Retinal pigment epithelial cell (primary cell): ENCODE measurements around the gene CRYZ.
"Not testable (repeated sequence)": the region's sequence is repeated elsewhere in the genome, so short reads cannot be mapped to it uniquely, and the experiment has no call there.

Experiments used
- DNase-seq: peaks from one replicate; pipeline ENCODE4 v3.0.0-alpha.2; 2010; ENCODE audit warnings: low read depth
- H3K4me3 ChIP-seq: 2 replicates; pipeline ENCODE4 v1.5.1; 2011; ENCODE audit warnings: mild to moderate bottlenecking, low read length, control low read depth, moderate library complexity
- CTCF ChIP-seq: conservative IDR thresholded peaks from 2 replicates; pipeline ENCODE4 v1.5.1; 2011; ENCODE audit warnings: low read depth, low read length, control low read depth, inconsistent platforms

CRYZ gene

GRCh38 chr1:74771913-74772515 is 39.2 kb upstream of the CRYZ start:
- peak; percentile 75 for TF ChIP-seq CTCF
- no peak overlapping the region for H3K4me3 ChIP-seq
- peak; percentile 8 for DNase-seq

- no peak overlapping the region for H3K4me3 ChIP-seq
- peak; percentile 42 for TF ChIP-seq CTCF
- DNase-seq: no peak
Measured at GRCh38 chr1:74767490-74767889, 34.6 kb upstream of the CRYZ start.

GRCh38 chr1:74766579-74766978 is 33.7 kb upstream of the CRYZ start:
- TF ChIP-seq CTCF: no peak
- no peak for DNase-seq
- no peak overlapping the region for H3K4me3 ChIP-seq

- H3K4me3 ChIP-seq: no peak overlapping the region
- DNase-seq: no peak
- TF ChIP-seq CTCF: no peak
Measured at GRCh38 chr1:74763807-74764206, 31.0 kb upstream of the CRYZ start.

DNA sequence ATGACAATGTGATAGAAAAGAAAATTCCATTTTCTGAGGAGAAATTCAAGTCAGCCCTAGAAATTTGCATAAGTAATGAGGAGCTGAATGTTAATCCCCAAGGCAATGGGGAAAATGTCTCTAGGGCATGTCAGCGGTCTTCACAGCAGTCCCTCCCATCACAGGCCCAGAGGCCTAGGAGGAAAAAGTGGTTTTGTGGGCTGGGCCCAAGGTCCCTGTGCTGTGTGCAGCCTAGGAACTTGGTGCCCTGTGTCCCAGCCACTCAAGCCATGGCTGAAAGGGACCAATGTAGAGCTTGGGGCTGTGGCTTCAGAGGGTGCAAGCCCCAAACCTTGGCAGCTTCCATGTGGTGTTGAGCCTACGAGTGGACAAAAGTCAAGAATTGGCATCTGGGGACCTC is 23.8 kb upstream of the CRYZ start:
- DNase-seq, H3K4me3 ChIP-seq: not testable (repeated sequence)

GRCh38 chr1:74755475-74755874 is 22.6 kb upstream of the CRYZ start:
- no peak for TF ChIP-seq CTCF
- no peak overlapping the region for H3K4me3 ChIP-seq
- DNase-seq: no peak

GRCh38 chr1:74753104-74753503 is 20.3 kb upstream of the CRYZ start:
- no peak for DNase-seq
- no peak overlapping the region for H3K4me3 ChIP-seq
- TF ChIP-seq CTCF: no peak

- TF ChIP-seq CTCF: no peak
- DNase-seq: no peak
Measured at GRCh38 chr1:74748960-74749359, 16.1 kb upstream of the CRYZ start.

DNA sequence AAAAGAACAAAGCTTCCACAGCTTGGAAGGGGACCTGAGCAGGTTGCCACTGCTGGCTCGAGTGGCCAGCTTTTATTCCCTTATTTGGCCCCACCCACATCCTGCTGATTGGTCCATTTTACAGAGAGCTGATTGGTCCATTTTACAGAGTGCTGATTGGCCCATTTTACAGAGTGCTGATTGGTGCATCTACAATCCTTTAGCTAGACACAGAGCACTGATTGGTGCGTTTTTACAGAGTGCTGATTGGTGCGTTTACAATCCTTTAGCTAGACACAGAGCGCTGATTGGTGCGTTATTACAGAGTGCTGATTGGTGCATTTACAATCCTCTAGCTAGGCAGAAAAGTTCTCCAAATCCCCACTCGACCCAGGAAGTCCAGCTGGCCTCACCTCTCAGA is 12.4 kb upstream of the CRYZ start:
- not testable (repeated sequence) for H3K4me3 ChIP-seq, DNase-seq

More at GRCh38 chr1:74748960-74749359, 16.1 kb upstream of the CRYZ start:
- no peak overlapping the region for H3K4me3 ChIP-seq

DNA sequence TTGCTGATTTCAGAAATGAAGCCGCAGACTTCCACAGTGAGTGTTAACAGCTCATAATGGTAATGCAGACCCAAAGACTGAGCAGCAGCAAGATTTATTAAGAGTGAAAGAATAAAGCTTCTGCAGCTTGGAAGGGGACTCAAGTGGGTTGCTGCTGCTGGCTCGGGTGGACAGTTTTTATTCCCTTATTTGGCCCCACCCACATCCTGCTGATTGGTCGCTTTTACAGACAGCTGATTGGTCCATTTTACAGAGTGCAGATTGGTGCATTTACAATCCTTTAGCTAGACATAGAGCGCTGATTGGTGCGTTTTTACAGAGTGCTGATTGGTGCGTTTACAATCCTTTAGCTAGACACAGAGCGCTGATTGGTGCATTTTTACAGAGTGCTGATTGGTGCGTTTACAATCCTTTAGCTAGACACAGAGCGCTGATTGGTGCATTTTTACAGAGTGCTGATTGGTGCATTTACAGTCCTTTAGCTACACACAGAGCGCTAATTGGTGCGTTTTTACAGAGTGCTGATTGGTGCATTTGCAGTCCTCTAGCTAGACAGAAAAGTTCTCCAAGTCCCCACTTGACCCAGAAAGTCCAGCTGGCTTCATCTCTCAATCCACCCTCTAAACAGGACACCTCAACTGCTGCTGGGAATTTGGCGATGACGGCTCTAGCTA is 7.6 kb upstream of the CRYZ start:
- not testable (repeated sequence) for H3K4me3 ChIP-seq, DNase-seq
